NT2/D1 (cell line): ENCODE results near the gene HOTAIR.

Experiments used
- SUZ12 ChIP-seq: IDR thresholded peaks from 2 replicates; pipeline ENCODE4 v1.6.1; 2011; ENCODE audit not compliant: insufficient read length, insufficient read depth; ENCODE audit errors: extremely low read depth
- YY1 ChIP-seq: IDR thresholded peaks from 2 replicates; pipeline ENCODE4 v1.6.1; 2011; ENCODE audit not compliant: insufficient read length, insufficient read depth
- ZNF274 ChIP-seq: IDR thresholded peaks from 2 replicates; pipeline ENCODE4 v1.6.1; 2011; ENCODE audit warnings: mild to moderate bottlenecking, low read depth, low read length

- no peak for TF ChIP-seq YY1
- no peak for TF ChIP-seq SUZ12
- TF ChIP-seq ZNF274: no peak
Measured at GRCh38 chr12:53971686-53972085, 3.1 kb downstream of the HOTAIR start.
